Right lobe of liver (tissue), 4 donors: ENCODE results near the gene HPSE2.

ENCODE experiments used
- POLR2A ChIP-seq: fragments of 450-650 bp; IDR thresholded peaks from one replicate; pipeline ENCODE4 v1.6.1; 2017; ENCODE audit warnings: antibody characterized with exemption, mild to moderate bottlenecking
- TF ChIP-seq, protein P1 (sequence below), 4 donors: fragments of 200-600 bp in 3 of 4; fragments of 450-650 bp in 1 of 4; IDR thresholded peaks; one replicate each; pipeline versions ENCODE4 v1.5.1 to v1.8.0; 2016 to 2022; ENCODE audit warnings: antibody characterized with exemption in 4 of 4, mild to moderate bottlenecking in 2 of 4
- donor health status: DM: no; HTN: no; CAD: no.
- donor health status: DM: no; HTN: no; CAD: no.
- donor health status: DM: no; HTN: yes; CAD: no.

- no peak for TF ChIP-seq POLR2A
- TF ChIP-seq, protein P1, sequence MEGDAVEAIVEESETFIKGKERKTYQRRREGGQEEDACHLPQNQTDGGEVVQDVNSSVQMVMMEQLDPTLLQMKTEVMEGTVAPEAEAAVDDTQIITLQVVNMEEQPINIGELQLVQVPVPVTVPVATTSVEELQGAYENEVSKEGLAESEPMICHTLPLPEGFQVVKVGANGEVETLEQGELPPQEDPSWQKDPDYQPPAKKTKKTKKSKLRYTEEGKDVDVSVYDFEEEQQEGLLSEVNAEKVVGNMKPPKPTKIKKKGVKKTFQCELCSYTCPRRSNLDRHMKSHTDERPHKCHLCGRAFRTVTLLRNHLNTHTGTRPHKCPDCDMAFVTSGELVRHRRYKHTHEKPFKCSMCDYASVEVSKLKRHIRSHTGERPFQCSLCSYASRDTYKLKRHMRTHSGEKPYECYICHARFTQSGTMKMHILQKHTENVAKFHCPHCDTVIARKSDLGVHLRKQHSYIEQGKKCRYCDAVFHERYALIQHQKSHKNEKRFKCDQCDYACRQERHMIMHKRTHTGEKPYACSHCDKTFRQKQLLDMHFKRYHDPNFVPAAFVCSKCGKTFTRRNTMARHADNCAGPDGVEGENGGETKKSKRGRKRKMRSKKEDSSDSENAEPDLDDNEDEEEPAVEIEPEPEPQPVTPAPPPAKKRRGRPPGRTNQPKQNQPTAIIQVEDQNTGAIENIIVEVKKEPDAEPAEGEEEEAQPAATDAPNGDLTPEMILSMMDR (IDR thresholded peaks at IDR 0.05), result no peak
These were observed 3.2 kb downstream of the HPSE2 start for GRCh38 chr10:99232360-99232999.
